ENCODE measurements around the gene CCM2.

The CCM2 gene

GRCh38 chr7:45069444-45070253 lies 69.6 kb downstream of the CCM2 start:
- DNase-seq: no peak

- no peak for DNase-seq
These were observed 70.2 kb downstream of the CCM2 start for GRCh38 chr7:45070254-45070642.

DNA sequence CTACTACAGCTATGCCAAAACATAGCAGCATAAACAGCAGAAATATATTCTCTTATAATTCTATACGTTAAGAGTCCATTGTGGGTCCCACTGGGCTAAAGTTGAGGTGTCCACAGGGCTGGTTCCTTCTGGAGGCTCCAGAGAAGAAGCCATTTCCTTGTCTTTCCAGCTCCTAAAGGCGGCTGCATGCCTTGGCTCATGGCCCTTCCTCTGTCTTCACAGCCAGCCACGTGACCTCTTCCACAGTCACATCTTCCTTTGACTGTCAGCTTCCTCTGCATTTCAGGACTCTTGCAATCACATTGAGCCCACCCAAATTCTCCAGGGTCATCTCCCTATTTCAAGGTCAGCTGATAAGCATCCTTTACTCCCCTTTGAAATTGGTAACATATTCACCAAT lies 71.5 kb downstream of the CCM2 start:
- DNase-seq: no peak

- no peak for DNase-seq
These were observed 72.4 kb downstream of the CCM2 start for GRCh38 chr7:45072131-45073030.

DNA sequence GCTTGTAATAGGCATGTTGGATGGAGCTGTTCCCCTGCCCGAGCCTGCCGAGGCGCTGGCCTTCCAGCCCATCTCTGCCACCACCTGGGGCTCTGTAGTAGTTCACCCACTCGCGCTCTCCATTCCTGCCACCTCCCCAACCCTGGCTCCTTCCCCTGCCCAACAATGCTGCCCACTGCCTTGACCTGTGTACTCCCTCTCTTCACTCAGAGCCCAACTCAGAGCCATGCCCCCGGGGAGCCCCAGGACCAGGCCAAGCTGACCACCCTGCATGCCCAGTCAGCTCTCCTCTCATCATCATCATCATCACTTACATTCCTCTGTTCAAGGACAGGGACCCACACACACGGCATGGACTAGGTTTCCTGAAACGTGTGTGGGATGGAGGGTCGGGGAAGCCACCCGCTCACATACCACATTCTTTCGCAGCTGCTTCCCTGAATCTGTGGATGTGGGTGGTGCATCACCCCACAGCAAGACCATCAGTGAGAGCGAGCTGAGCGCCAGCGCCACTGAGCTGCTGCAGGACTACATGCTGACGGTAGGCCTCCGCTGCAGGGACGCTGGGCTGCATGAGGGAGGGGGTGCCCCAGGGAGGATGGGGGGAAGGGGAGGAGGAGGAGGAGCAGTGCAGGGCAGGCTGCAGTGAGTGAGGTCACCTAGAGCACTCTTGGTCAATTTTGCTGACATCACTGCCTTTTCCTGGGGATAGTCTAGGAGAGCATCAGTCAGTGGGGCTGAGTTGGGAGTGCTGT lies 73.2 kb downstream of the CCM2 start:
- no peak for DNase-seq

DNA sequence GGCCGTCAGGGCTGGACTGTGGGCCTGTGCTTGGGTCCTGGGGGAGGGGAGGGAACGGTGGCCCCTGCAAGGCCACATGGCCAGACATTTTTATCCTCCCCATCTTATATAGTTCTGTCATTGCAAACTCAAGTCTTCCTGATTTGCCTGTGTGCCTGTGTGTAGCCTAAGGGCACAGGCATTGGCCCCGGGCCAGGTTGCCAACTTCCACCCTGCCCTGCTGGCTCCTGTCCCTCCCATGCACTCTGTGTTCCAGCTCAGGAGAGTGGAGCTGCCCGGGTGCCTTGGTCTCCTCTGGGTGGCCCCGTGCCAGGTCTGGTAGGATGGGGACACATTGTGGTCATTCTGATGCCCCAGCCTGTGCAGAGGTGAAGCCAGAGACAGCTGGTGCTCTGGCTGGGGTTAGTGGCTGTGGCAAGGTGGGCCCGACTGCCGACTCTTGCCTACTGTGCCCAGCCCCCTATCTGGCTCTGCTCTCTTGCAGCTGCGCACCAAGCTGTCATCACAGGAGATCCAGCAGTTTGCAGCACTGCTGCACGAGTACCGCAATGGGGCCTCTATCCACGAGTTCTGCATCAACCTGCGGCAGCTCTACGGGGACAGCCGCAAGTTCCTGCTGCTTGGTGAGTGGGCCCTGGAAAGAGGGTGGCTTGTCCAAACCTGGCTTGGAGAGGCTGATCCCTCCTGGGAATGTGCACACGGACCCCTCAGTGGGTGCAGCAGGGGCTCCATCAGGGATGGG lies 74.0 kb downstream of the CCM2 start:
- no peak for DNase-seq

GRCh38 chr7:45074528-45075354 lies 74.7 kb downstream of the CCM2 start:
- DNase-seq: no peak

DNA sequence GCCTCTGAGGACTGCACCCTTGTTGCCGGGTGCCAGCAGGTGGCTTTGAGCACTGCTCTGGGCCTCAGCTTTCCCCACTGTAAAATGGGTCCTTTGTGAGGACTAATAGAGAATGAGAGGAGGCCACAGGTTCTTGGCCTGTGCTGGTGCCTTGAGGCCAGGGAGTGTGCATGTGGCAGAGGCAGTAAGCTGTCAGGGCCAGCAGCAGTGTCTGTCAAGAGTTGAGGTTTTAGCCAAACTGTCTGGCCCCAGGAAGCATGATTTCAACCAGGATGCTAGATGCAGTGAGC lies 75.3 kb downstream of the CCM2 start:
- DNase-seq: no peak

GRCh38 chr7:45075871-45076796 lies 76.1 kb downstream of the CCM2 start:
- no peak for DNase-seq

- DNase-seq: no peak
These were observed 76.9 kb downstream of the CCM2 start for GRCh38 chr7:45076946-45077345.

- no peak for DNase-seq
These were observed 77.6 kb downstream of the CCM2 start for GRCh38 chr7:45077579-45077978.

- DNase-seq: no peak
These were observed 78.2 kb downstream of the CCM2 start for GRCh38 chr7:45078125-45078681.

- no peak for DNase-seq
These were observed 80.4 kb downstream of the CCM2 start for GRCh38 chr7:45080265-45080957.

DNA sequence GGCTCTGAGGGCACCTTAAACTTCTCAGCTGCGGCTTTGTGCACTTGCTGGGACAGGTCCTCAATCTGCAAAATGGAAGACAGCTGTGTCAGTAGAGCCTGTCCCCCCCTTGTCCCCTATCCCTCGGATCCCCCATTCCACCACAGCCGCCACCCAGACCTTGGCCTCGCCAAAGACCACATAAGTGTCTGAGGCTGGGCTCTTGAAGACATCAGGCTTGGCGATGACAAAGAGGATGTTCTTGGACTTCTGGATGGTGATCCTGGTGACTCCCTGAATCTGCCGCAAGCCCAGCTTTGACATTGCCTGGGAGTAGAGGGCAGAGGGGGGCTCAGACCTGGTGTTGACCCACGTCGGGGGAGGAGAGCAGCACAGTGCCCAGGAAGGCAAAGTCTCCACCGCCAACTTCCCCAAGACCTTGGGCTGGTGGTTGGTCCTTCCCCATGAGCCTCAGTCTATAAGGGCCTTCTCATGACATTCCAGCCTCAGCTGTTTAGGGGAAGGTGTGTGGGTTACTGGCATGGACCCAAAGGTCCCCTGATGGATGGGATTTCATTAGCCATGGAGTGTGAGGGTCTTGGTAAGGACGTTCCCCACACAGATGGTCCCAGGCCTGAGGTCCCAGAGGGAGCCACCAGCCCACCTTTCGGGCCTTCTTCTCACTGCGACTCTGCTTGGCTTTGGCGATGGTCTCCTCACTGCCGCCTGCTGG lies 81.1 kb downstream of the CCM2 start:
- DNase-seq: no peak

GRCh38 chr7:45081670-45081974 lies 81.6 kb downstream of the CCM2 start:
- no peak for DNase-seq

GRCh38 chr7:45082031-45082830 lies 82.2 kb downstream of the CCM2 start:
- DNase-seq: no peak

- no peak for DNase-seq
These were observed 82.9 kb downstream of the CCM2 start for GRCh38 chr7:45082831-45083331.

GRCh38 chr7:45084336-45084735 lies 84.3 kb downstream of the CCM2 start:
- no peak for DNase-seq
